Left ventricle myocardium inferior (tissue), 1 donor: ENCODE measurements around the gene MAGI1. TPM values are rescaled to one million over a fixed set of nuclear protein-coding genes. Genes with fewer than 3 reads are reported as not detected.

Source experiments
- DNase-seq: peaks from one replicate; pipeline ENCODE4 v3.0.0-alpha.2; 2020
- H3K27ac ChIP-seq: fragments of 200-600 bp; replicated peaks from 2 replicates; pipeline ENCODE4 v1.8.0; 2021
- H3K27me3 ChIP-seq: fragments of 200-600 bp; 2 replicates; pipeline ENCODE4 v1.8.0; 2021; ENCODE audit warnings: low read depth
- H3K36me3 ChIP-seq: fragments of 200-600 bp; 2 replicates; pipeline ENCODE4 v1.8.0; 2021
- H3K4me1 ChIP-seq: fragments of 200-600 bp; 2 replicates; pipeline ENCODE4 v1.8.0; 2021
- H3K4me3 ChIP-seq: fragments of 200-600 bp; 2 replicates; pipeline ENCODE4 v1.8.0; 2021; ENCODE audit warnings: mild to moderate bottlenecking, moderate library complexity
- H3K9me3 ChIP-seq: fragments of 200-600 bp; replicated peaks from 2 replicates; pipeline ENCODE4 v1.8.0; 2021
- CTCF ChIP-seq: fragments of 200-600 bp; IDR thresholded peaks from 2 replicates; pipeline ENCODE4 v1.8.0; 2021; ENCODE audit warnings: antibody characterized with exemption, mild to moderate bottlenecking, borderline replicate concordance
- intact Hi-C: fragments of 100-400 bp; cut with micrococcal nuclease; formaldehyde crosslinking; loops from one replicate; pipeline ENCODE4 v1.11.0; 2022
- total RNA-seq: library from RNA; stranded (reverse); fragmentation: NEBNext Ultra II Directional; extraction: Animal tissue kit (Norgen Biotek cat#: 25700); gene quantifications from one replicate; pipeline ENCODE4 v1.2.1, GENCODE V29; 2021
- donor health status: DM: no; HTN: yes; CAD: no; lungs with severe emphysema.

MAGI1 gene
- total RNA-seq, 1 donor from 2014 or later = 36.6 TPM

- intact Hi-C loops = no loop called here
- Histone ChIP-seq H3K27me3 (no peaks in the 10 kb centered on the region), H3K4me3 (no peak overlapping the region), H3K27ac (peak overlapping the region; percentile 62), H3K9me3 (no peaks in the 10 kb centered on the region), H3K36me3 (no peaks in the 10 kb centered on the region), H3K4me1 (peaks cover 53% of the 10 kb centered on the region)
- no peak for DNase-seq
- TF ChIP-seq CTCF = no peak
Observed at GRCh38 chr3:65961733-65962132, 77.0 kb downstream of the MAGI1 start.

GRCh38 chr3:65961128-65961527, 77.6 kb downstream of the MAGI1 start:
- H3K36me3 ChIP-seq = no peaks in the 10 kb centered on the region
- intact Hi-C loops = no loop called here
- H3K27me3 ChIP-seq = no peaks in the 10 kb centered on the region
- TF ChIP-seq CTCF = no peak
- H3K27ac ChIP-seq = peak overlapping the region; percentile 62
- no peak overlapping the region for H3K4me3 ChIP-seq
- no peaks in the 10 kb centered on the region for H3K9me3 ChIP-seq
- DNase-seq = no peak
- H3K4me1 ChIP-seq = peaks cover 53% of the 10 kb centered on the region

GRCh38 chr3:65960087-65960486, 78.6 kb downstream of the MAGI1 start:
- Histone ChIP-seq H3K4me1 (peaks cover 60% of the 10 kb centered on the region), H3K9me3 (no peaks in the 10 kb centered on the region), H3K36me3 (no peaks in the 10 kb centered on the region), H3K27ac (peak overlapping the region; percentile 9), H3K27me3 (no peaks in the 10 kb centered on the region), H3K4me3 (no peak overlapping the region)
- DNase-seq = no peak
- TF ChIP-seq CTCF = no peak
- intact Hi-C loops = no loop called here

GRCh38 chr3:65958216-65958615, 80.5 kb downstream of the MAGI1 start:
- Histone ChIP-seq H3K9me3 (no peaks in the 10 kb centered on the region), H3K36me3 (no peaks in the 10 kb centered on the region), H3K27me3 (no peaks in the 10 kb centered on the region), H3K4me1 (peaks cover 61% of the 10 kb centered on the region), H3K4me3 (no peak overlapping the region), H3K27ac (no peak overlapping the region)
- TF ChIP-seq CTCF = no peak
- intact Hi-C loops = no loop called here
- DNase-seq = no peak

GRCh38 chr3:65955792-65956477, 82.8 kb downstream of the MAGI1 start:
- Histone ChIP-seq H3K4me3 (no peak overlapping the region), H3K27ac (no peak overlapping the region), H3K27me3 (no peaks in the 10 kb centered on the region), H3K36me3 (no peaks in the 10 kb centered on the region), H3K4me1 (peaks cover 72% of the 10 kb centered on the region), H3K9me3 (no peaks in the 10 kb centered on the region)
- DNase-seq = no peak
- TF ChIP-seq CTCF = no peak
- intact Hi-C loops = no loop called here
